GM23338 (cell line): Measurements from ENCODE around the gene PRSS27. TPM values are rescaled to one million over a fixed set of nuclear protein-coding genes. Genes with fewer than 3 reads are reported as not detected.

Experiments used
- ATAC-seq: fragments of 200-7000 bp; cut with Tn5 transposase; 3 replicates; pipeline ENCODE4 v1.9.1; 2020
- DNase-seq: peaks from one replicate; pipeline ENCODE4 v3.0.0-alpha.2; 2015; ENCODE audit warnings: low spot score
- H2AFZ ChIP-seq: fragments of 200-600 bp; sonication (generic); 2 replicates; pipeline ENCODE4 v1.8.0; 2016; ENCODE audit warnings: antibody characterized with exemption, mild to moderate bottlenecking, moderate library complexity
- H3F3A ChIP-seq: fragments of 200-600 bp; sonication (generic); replicated peaks from 2 replicates; pipeline ENCODE4 v1.8.0; 2017; ENCODE audit warnings: antibody characterized with exemption, mixed run types, low read depth
- H3K27ac ChIP-seq: fragments of 200-600 bp; sonication (generic); 2 replicates; pipeline ENCODE4 v1.6.1; 2016; ENCODE audit warnings: low read depth
- H3K27me3 ChIP-seq: fragments of 200-600 bp; sonication (generic); 2 replicates; pipeline ENCODE4 v1.8.0; 2016; ENCODE audit warnings: mild to moderate bottlenecking, mixed run types, moderate library complexity; ENCODE audit not compliant: insufficient read depth
- H3K36me3 ChIP-seq: fragments of 200-600 bp; sonication (generic); 2 replicates; pipeline ENCODE4 v1.8.0; 2016; ENCODE audit warnings: mild to moderate bottlenecking; ENCODE audit not compliant: insufficient read depth
- H3K4me1 ChIP-seq: fragments of 200-600 bp; sonication (generic); 2 replicates; pipeline ENCODE4 v1.8.0; 2016; ENCODE audit warnings: mild to moderate bottlenecking, moderate library complexity; ENCODE audit not compliant: insufficient read depth
- H3K4me2 ChIP-seq: fragments of 200-600 bp; sonication (generic); 2 replicates; pipeline ENCODE4 v1.7.1; 2017; ENCODE audit warnings: mixed run types
- H3K4me3 ChIP-seq: fragments of 200-600 bp; sonication (generic); 2 replicates; pipeline ENCODE4 v1.6.1; 2016; ENCODE audit warnings: mixed run types
- H3K79me2 ChIP-seq: fragments of 200-600 bp; sonication (generic); replicated peaks from 2 replicates; pipeline ENCODE4 v1.8.0; 2017; ENCODE audit warnings: mild to moderate bottlenecking; ENCODE audit not compliant: insufficient read depth
- H3K9me2 ChIP-seq: fragments of 200-600 bp; sonication (generic); 2 replicates; pipeline ENCODE4 v1.8.0; 2017; ENCODE audit not compliant: insufficient read depth
- H4K20me1 ChIP-seq: fragments of 200-600 bp; sonication (generic); replicated peaks from 2 replicates; pipeline ENCODE4 v1.8.0; 2017; ENCODE audit warnings: mild to moderate bottlenecking; ENCODE audit not compliant: insufficient read depth
- H3K27ac Mint-ChIP-seq: 2 replicates; pipeline ENCODE4 v1.8.0; 2020; ENCODE audit warnings: inconsistent platforms, mild to moderate bottlenecking, moderate library complexity, mixed read lengths
- H3K27me3 Mint-ChIP-seq: 3 replicates; pipeline ENCODE4 v1.8.0; 2022; ENCODE audit warnings: low read depth, mild to moderate bottlenecking, moderate library complexity, mixed read lengths, inconsistent platforms; ENCODE audit not compliant: insufficient read depth, poor library complexity
- H3K36me3 Mint-ChIP-seq: 3 replicates; pipeline ENCODE4 v1.8.0; 2021; ENCODE audit warnings: low read depth, mild to moderate bottlenecking, inconsistent platforms, moderate library complexity, mixed read lengths
- H3K4me1 Mint-ChIP-seq: 3 replicates; pipeline ENCODE4 v1.8.0; 2020; ENCODE audit warnings: mild to moderate bottlenecking, inconsistent platforms, mixed read lengths
- H3K4me3 Mint-ChIP-seq: 3 replicates; pipeline ENCODE4 v1.8.0; 2021; ENCODE audit warnings: moderate library complexity, mild to moderate bottlenecking, inconsistent platforms, mixed read lengths
- H3K9me3 Mint-ChIP-seq: 3 replicates; pipeline ENCODE4 v1.8.0; 2020; ENCODE audit warnings: moderate library complexity, mild to moderate bottlenecking, inconsistent platforms, mixed read lengths
- CREB1 ChIP-seq: fragments of 250-450 bp; sonication (Bioruptor Pico); IDR thresholded peaks from 2 replicates; pipeline ENCODE4 v1.5.0; 2020; ENCODE audit warnings: low read depth, mild to moderate bottlenecking, moderate library complexity
- EZH2phosphoT487 ChIP-seq: fragments of 200-600 bp; sonication (generic); IDR thresholded peaks from one replicate; pipeline ENCODE4 v1.8.1; 2018; ENCODE audit warnings: antibody characterized with exemption; ENCODE audit not compliant: unreplicated experiment
- JUNB ChIP-seq: IDR thresholded peaks from one replicate; pipeline ENCODE4 v1.6.1; 2016; ENCODE audit warnings: antibody characterized with exemption; ENCODE audit not compliant: unreplicated experiment
- NANOG ChIP-seq: IDR thresholded peaks from 2 replicates; pipeline ENCODE4 v1.6.1; 2016; ENCODE audit warnings: antibody characterized with exemption, borderline replicate concordance
- POLR2AphosphoS5 ChIP-seq: IDR thresholded peaks from 2 replicates; pipeline ENCODE4 v1.6.1; 2016; ENCODE audit warnings: antibody characterized with exemption, low read depth
- ZNF114 ChIP-seq: fragments of 250-450 bp; sonication (Bioruptor Pico); IDR thresholded peaks from 2 replicates; pipeline ENCODE4 v1.5.0; 2020; ENCODE audit warnings: mild to moderate bottlenecking, moderate library complexity
- polyA plus RNA-seq: library from polyadenylated mRNA; unstranded; fragments of >200 nt; fragmentation: Nextera tagmentation; extraction: Ambion mirVana; gene quantifications from 2 replicates; pipeline ENCODE4 v1.2.1, GENCODE V29; 2016
- total RNA-seq: library from RNA; depleted of rRNA; stranded (reverse); fragments of >200 nt; shearing (Covaris generic); gene quantifications from 2 replicates; pipeline ENCODE4 v1.2.3, GENCODE V29; 2014
- TF ChIP-seq, protein P1 (sequence below): IDR thresholded peaks from 2 replicates; pipeline ENCODE4 v1.6.1; 2016; ENCODE audit warnings: antibody characterized with exemption

Gene PRSS27
- total and polyA plus RNA-seq, 2 experiments from 2014 or later, result 0.73 to 1.6 TPM

DNA sequence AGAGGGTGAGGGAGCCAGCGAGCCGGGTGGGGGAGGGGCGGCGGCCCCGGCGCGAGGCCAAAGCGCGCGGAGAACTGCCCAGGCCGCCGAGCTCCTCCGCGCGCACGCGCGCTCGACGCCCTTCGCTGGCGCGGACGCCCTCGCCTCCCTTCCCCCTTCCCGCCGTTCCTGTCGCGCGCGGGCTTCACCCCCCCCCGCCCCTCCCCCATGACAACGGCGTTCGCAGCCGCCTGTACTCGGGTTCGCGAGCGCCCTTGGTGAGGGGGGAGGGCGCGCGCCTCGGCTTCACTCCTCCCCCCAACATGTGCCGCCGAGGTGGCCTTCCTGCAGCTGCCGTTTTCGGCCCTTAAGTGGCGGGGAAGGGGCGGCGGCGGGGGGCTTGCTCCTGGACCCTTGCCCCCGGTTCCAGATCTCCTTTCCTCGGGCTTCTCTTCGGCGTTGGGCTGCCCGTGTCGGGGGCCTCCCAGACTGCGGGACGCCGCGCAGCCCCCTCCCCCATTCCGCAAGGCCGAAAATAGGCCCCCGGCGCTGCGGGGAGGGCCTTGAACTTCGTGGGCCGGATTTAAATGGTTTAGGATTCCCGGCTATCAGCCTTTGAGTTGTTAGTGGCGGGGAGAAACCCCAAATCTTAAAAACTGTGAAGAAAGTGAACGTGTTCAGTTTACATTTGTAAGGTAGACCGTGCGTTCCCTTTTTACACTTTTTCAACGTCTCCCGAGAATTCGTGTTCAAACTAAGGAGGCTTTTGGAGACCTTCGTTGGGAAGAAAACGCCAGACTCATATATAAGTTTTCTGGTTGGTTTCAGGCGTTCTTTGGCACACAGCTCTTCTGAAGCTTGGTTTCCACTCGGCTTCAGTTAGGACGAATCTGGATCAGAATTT is 33.1 kb upstream of the PRSS27 start:
- H3K4me1 ChIP-seq, result peaks cover 25% of the 10 kb centered on the region
- no peaks in the 10 kb centered on the region for H3K9me2 ChIP-seq
- Mint-ChIP-seq H3K9me3 (no peaks in the 10 kb centered on the region; the same call in 2 of the 3 replicates), H3K27me3 (peaks cover 20% of the 10 kb centered on the region), H3K27ac (peak overlapping the region; percentile 97), H3K36me3 (peaks cover 59% of the 10 kb centered on the region), H3K4me3 (peak overlapping the region; percentile 93), H3K4me1 (peaks cover 35% of the 10 kb centered on the region)
- peaks cover 10% of the 10 kb centered on the region for H3K36me3 ChIP-seq
- H3K27ac ChIP-seq, result peak overlapping the region; percentile 100
- H4K20me1 ChIP-seq, result peaks cover 41% of the 10 kb centered on the region
- TF ChIP-seq NANOG (no peak), EZH2phosphoT487 (no peak), POLR2AphosphoS5 (no peak), CREB1 (CRISPR knock-in tag) (no peak), ZNF114 (CRISPR knock-in tag) (no peak), JUNB (no peak)
- TF ChIP-seq, protein P1, sequence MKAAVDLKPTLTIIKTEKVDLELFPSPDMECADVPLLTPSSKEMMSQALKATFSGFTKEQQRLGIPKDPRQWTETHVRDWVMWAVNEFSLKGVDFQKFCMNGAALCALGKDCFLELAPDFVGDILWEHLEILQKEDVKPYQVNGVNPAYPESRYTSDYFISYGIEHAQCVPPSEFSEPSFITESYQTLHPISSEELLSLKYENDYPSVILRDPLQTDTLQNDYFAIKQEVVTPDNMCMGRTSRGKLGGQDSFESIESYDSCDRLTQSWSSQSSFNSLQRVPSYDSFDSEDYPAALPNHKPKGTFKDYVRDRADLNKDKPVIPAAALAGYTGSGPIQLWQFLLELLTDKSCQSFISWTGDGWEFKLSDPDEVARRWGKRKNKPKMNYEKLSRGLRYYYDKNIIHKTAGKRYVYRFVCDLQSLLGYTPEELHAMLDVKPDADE, result no peak
- peak; percentile 40 for ATAC-seq
- H3K4me3 ChIP-seq, result peak overlapping the region; percentile 99
- H3K4me2 ChIP-seq, result peak overlapping the region; percentile 100
- peaks cover 50% of the 10 kb centered on the region for H3F3A ChIP-seq
- peaks cover 68% of the 10 kb centered on the region for H3K79me2 ChIP-seq
- H3K27me3 ChIP-seq, result no peaks in the 10 kb centered on the region
- peak; percentile 76 for DNase-seq
- H2AFZ ChIP-seq, result no peak overlapping the region

GRCh38 chr16:2752035-2752849 is 32.2 kb upstream of the PRSS27 start, which contains the start of gene SRRM2:
TSS of gene SRRM2 (plus strand) at chr16:2752638. CDS start at chr16:2756365, 3,727 bp downstream.
- Mint-ChIP-seq H3K27ac (peak within 1 kb of the TSS; percentile 97), H3K4me1 (peaks cover 35% of the 10 kb centered on the region), H3K36me3 (peaks cover 51% of the 10 kb centered on the region), H3K4me3 (peak within 1 kb of the TSS; percentile 93), H3K9me3 (no peaks in the 10 kb centered on the region; the same call in 2 of the 3 replicates), H3K27me3 (peaks cover 16% of the 10 kb centered on the region)
- H3K27ac ChIP-seq, result peak within 1 kb of the TSS; percentile 100
- H2AFZ ChIP-seq, result peak within 1 kb of the TSS; percentile 94
- H3K4me3 ChIP-seq, result peak within 1 kb of the TSS; percentile 99
- H3F3A ChIP-seq, result peaks cover 44% of the 10 kb centered on the region
- peaks cover 59% of the 10 kb centered on the region for H3K79me2 ChIP-seq
- H4K20me1 ChIP-seq, result peaks cover 35% of the 10 kb centered on the region
- peaks cover 5% of the 10 kb centered on the region for H3K36me3 ChIP-seq
- peaks cover 25% of the 10 kb centered on the region for H3K4me1 ChIP-seq
- ATAC-seq (peak; percentile 80), DNase-seq (peak; percentile 97)
- TF ChIP-seq POLR2AphosphoS5, result peak; percentile 62
- TF ChIP-seq, protein P1, result peak; percentile 89
- TF ChIP-seq EZH2phosphoT487, result no peak
- TF ChIP-seq CREB1 (CRISPR knock-in tag), result peak; percentile 93
- no peaks in the 10 kb centered on the region for H3K27me3 ChIP-seq
- H3K4me2 ChIP-seq, result peak within 1 kb of the TSS; percentile 100
- H3K9me2 ChIP-seq, result no peaks in the 10 kb centered on the region
